ENCODE results near the gene APCDD1L. TPM values are rescaled to one million over a fixed set of nuclear protein-coding genes. Genes with fewer than 3 reads are reported as not detected.

Gene APCDD1L
- total and polyA plus RNA-seq, 2 of the 8 experiments (the other 6 are each of a cell fraction or from before 2014, with no cell fraction given) = 0.83 to 3.1 TPM

DNA sequence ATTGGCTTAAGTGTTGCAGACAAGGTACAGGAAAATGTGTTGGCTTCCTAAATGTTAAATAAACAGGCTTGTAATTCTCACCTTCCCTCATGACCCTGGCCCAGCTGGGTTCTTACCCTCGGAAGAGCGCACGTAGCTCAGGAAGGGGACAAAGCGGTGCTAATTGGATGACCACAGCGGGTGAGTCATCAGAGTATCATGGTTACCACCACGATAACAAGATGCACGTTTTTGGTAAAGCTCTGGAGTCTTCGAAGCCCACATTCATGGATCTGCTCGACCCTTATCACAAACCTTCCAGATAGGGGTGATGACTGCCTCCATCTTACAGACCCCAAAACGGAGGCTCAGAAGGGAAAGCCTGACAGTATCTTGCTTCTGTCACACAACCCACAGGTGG is 32.8 kb downstream of the APCDD1L start:
- Histone ChIP-seq H3K4ac (replicated peaks; ENCODE audit: insufficient read length, low read depth, low read length) (no peak overlapping the region), H3K23ac (ENCODE audit: insufficient read length) (no peak overlapping the region), H3K4me2 (ENCODE audit: insufficient read depth in 1 of 2, low read depth in 2 of 2, low read length in 2 of 2) (no peak overlapping the region), H2BK12ac (ENCODE audit: low read depth, low read length) (no peak overlapping the region), H2BK15ac (ENCODE audit: low read length) (no peak overlapping the region), H3K79me1 (ENCODE audit: low read depth, low read length) (no peaks in the 10 kb centered on the region), H2BK120ac (replicated peaks; ENCODE audit: low read depth, low read length) (no peak overlapping the region), H3K79me2 (ENCODE audit: control insufficient read depth in 1 of 2, insufficient read depth in 2 of 2, low read length in 2 of 2) (no peaks in the 10 kb centered on the region), H3K4me3 (ENCODE audit: extremely low read depth in 1 of 4, insufficient read depth in 2 of 4, low read depth in 3 of 4, low read length in 4 of 4) (no peak overlapping the region), H2AK5ac (ENCODE audit: low read depth, low read length) (no peak overlapping the region), H3K36me3 (ENCODE audit: control insufficient read depth in 2 of 4, insufficient read depth in 4 of 4, low read length in 3 of 4) (no peaks in the 10 kb centered on the region), H4K8ac (ENCODE audit: extremely low read depth, insufficient read depth, low read length) (no peak overlapping the region), H2AFZ (ENCODE audit: low read length) (no peak overlapping the region), H3K9ac (replicated peaks in 1 of 4; ENCODE audit: extremely low read depth in 1 of 4, low read depth in 3 of 4, low read length in 3 of 4) (no peak overlapping the region), H3K9me3 (ENCODE audit: insufficient read depth in 2 of 2, low read depth in 1 of 2, low read length in 1 of 2) (peaks cover 15 to 23% of the 10 kb centered on the region in 2 experiments; a peak in 3 of 4 replicates), H3K18ac (ENCODE audit: extremely low read depth, low read length) (no peak overlapping the region), H2BK5ac (ENCODE audit: low read depth, low read length) (no peak overlapping the region), H4K5ac (ENCODE audit: insufficient read length, low read depth, low read length) (no peak overlapping the region), H3K23me2 (ENCODE audit: low read depth, low read length) (no peaks in the 10 kb centered on the region), H3K27ac (ENCODE audit: low read depth, low read length) (no peak overlapping the region), H3K27me3 (replicated peaks in 1 of 4; ENCODE audit: control insufficient read depth in 3 of 4, extremely low read depth in 1 of 4, insufficient read depth in 3 of 4, low read length in 3 of 4) (no peaks in the 10 kb centered on the region; a peak in 1 of 7 replicates), H4K91ac (replicated peaks; ENCODE audit: insufficient read length, low read length) (no peak overlapping the region), H4K20me1 (replicated peaks in 1 of 2; ENCODE audit: control insufficient read depth in 1 of 2, insufficient read depth in 2 of 2, low read length in 2 of 2) (no peaks in the 10 kb centered on the region), H3K4me1 (replicated peaks in 1 of 4; ENCODE audit: control insufficient read depth in 3 of 4, insufficient read depth in 4 of 4, low read length in 3 of 4) (peaks cover 0 to 4% (median 3%) of the 10 kb centered on the region in 4 experiments; a peak in 5 of 7 replicates), H3K14ac (ENCODE audit: insufficient read length) (no peak overlapping the region), H2BK20ac (ENCODE audit: low read length) (no peak overlapping the region), H3K56ac (replicated peaks; ENCODE audit: insufficient read length, low read depth, low read length) (no peak overlapping the region)
- DNase-seq (ENCODE audit: low read depth in 1 of 2, low spot score in 2 of 2) (no peak), FAIRE-seq (no peak)
- ChIA-PET POLR2A (ENCODE audit: partially characterized antibody) (interaction anchor here (0.6 to 3.5 kb wide), 7 partner anchors 32 to 401 kb away, joined by 3 to 19 read pairs (median 5); partner anchors contain the start of gene APCDD1L), CTCF (ENCODE audit: partially characterized antibody) (interaction anchor here (0.7 to 5.0 kb wide), 34 partner anchors 10 to 740 kb away, joined by 3 to 57 read pairs (median 6); partner anchors contain the start of genes APCDD1L, GNAS, GNAS-AS1 and STX16)
- 86% methylated on average over 10 of the region's 10 CpGs; no CpG with 5 or more reads in 1 of the 2 experiments for WGBS, 2 experiments (ENCODE audit: extremely low coverage in 1 of 2, insufficient coverage in 1 of 2, insufficient read length in 1 of 2, insufficient replicate concordance in 2 of 2, low coverage in 1 of 2, low lambda C conversion rate in 2 of 2, missing lambda C conversion rate in 1 of 2)
- TF ChIP-seq, protein P1, sequence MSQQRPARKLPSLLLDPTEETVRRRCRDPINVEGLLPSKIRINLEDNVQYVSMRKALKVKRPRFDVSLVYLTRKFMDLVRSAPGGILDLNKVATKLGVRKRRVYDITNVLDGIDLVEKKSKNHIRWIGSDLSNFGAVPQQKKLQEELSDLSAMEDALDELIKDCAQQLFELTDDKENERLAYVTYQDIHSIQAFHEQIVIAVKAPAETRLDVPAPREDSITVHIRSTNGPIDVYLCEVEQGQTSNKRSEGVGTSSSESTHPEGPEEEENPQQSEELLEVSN (IDR thresholded peaks at IDR 0.05) = no peak
- TF ChIP-seq EZH2 (IDR thresholded peaks at IDR 0.05; ENCODE audit: low read depth, low read length, severe bottlenecking) = no peak
- TF ChIP-seq SIN3A (conservative IDR thresholded peaks at IDR 0.05 in 1 of 2, IDR thresholded peaks at IDR 0.05 in 1 of 2; ENCODE audit: low read depth in 1 of 2, low read length in 2 of 2) = no peak
- TF ChIP-seq JUN (IDR thresholded peaks at IDR 0.05; ENCODE audit: low read depth, low read length) = no peak
- no peak for TF ChIP-seq GTF2F1 (IDR thresholded peaks at IDR 0.05; ENCODE audit: borderline replicate concordance, low read depth, low read length)
- no peak for TF ChIP-seq EGR1 (IDR thresholded peaks at IDR 0.05; ENCODE audit: borderline replicate concordance, low read depth, low read length)
- no peak for TF ChIP-seq ZNF274 (IDR thresholded peaks at IDR 0.05; ENCODE audit: borderline replicate concordance, extremely low read depth, low read length)
- no peak for TF ChIP-seq POU5F1 (IDR thresholded peaks at IDR 0.05; ENCODE audit: low read depth, low read length)
- TF ChIP-seq SUZ12 (IDR thresholded peaks at IDR 0.05; ENCODE audit: low read length) = no peak
- no peak for TF ChIP-seq SP2 (IDR thresholded peaks at IDR 0.05; ENCODE audit: low read length)
- TF ChIP-seq HDAC6 (IDR thresholded peaks at IDR 0.05; ENCODE audit: low read depth, low read length) = no peak
- no peak for TF ChIP-seq JUND (IDR thresholded peaks at IDR 0.05; ENCODE audit: low read length)
- TF ChIP-seq CREB1 (IDR thresholded peaks at IDR 0.05) = no peak
- no peak for TF ChIP-seq CEBPB (IDR thresholded peaks at IDR 0.05; ENCODE audit: low read depth, low read length)
- TF ChIP-seq POLR2A (IDR thresholded peaks at IDR 0.05; ENCODE audit: control extremely low read depth in 1 of 2, low read depth in 2 of 2, low read length in 2 of 2) = no peak
